ENCODE results near the gene TK1. TPM values are rescaled to one million over a fixed set of nuclear protein-coding genes. Genes with fewer than 3 reads are reported as not detected.
A peak's percentile ranks its signal among the peaks of the same experiment; 100 is the strongest.

TK1 gene
- total RNA-seq, 4 donors from 2014 or later, result 1.0 to 9.1 (median 7.0) TPM

- DNase-seq (ENCODE audit: low spot score in 2 of 2), result no peak
- no peak overlapping the region for H3K27ac ChIP-seq
- H3K4me3 ChIP-seq, result no peak overlapping the region
- H3K9me3 ChIP-seq, result no peaks in the 10 kb centered on the region
- 88% methylated on average over 2 of the region's 2 CpGs for WGBS
- H3K4me1 ChIP-seq, result peaks cover 16% of the 10 kb centered on the region
- H3K36me3 ChIP-seq, result no peaks in the 10 kb centered on the region
- TF ChIP-seq, protein P1, sequence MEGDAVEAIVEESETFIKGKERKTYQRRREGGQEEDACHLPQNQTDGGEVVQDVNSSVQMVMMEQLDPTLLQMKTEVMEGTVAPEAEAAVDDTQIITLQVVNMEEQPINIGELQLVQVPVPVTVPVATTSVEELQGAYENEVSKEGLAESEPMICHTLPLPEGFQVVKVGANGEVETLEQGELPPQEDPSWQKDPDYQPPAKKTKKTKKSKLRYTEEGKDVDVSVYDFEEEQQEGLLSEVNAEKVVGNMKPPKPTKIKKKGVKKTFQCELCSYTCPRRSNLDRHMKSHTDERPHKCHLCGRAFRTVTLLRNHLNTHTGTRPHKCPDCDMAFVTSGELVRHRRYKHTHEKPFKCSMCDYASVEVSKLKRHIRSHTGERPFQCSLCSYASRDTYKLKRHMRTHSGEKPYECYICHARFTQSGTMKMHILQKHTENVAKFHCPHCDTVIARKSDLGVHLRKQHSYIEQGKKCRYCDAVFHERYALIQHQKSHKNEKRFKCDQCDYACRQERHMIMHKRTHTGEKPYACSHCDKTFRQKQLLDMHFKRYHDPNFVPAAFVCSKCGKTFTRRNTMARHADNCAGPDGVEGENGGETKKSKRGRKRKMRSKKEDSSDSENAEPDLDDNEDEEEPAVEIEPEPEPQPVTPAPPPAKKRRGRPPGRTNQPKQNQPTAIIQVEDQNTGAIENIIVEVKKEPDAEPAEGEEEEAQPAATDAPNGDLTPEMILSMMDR (IDR thresholded peaks at IDR 0.05), result no peak
- TF ChIP-seq EP300 (IDR thresholded peaks at IDR 0.05) (no peak), POLR2A (IDR thresholded peaks at IDR 0.05) (no peak), POLR2AphosphoS5 (IDR thresholded peaks at IDR 0.05) (no peak)
- no peaks in the 10 kb centered on the region for H3K27me3 ChIP-seq
Measured at GRCh38 chr17:78180508-78180907, 6.3 kb downstream of the TK1 start.

- WGBS, result 91% methylated on average over 14 of the region's 14 CpGs
- DNase-seq (ENCODE audit: low spot score in 2 of 2), result no peak
- Histone ChIP-seq H3K9me3 (no peaks in the 10 kb centered on the region), H3K27me3 (no peaks in the 10 kb centered on the region), H3K27ac (peak overlapping the region; percentile 15), H3K4me1 (peaks cover 20% of the 10 kb centered on the region), H3K36me3 (no peaks in the 10 kb centered on the region), H3K4me3 (no peak overlapping the region)
- TF ChIP-seq EP300 (IDR thresholded peaks at IDR 0.05) (no peak), POLR2AphosphoS5 (IDR thresholded peaks at IDR 0.05) (no peak), POLR2A (IDR thresholded peaks at IDR 0.05) (no peak)
- TF ChIP-seq, protein P1 (IDR thresholded peaks at IDR 0.05), result no peak
Measured at GRCh38 chr17:78180083-78180482, 6.8 kb downstream of the TK1 start.

- Histone ChIP-seq H3K4me3 (no peak overlapping the region), H3K4me1 (peaks cover 27% of the 10 kb centered on the region), H3K27me3 (no peaks in the 10 kb centered on the region), H3K36me3 (no peaks in the 10 kb centered on the region), H3K27ac (peak overlapping the region; percentile 15), H3K9me3 (no peaks in the 10 kb centered on the region)
- 84% methylated on average over 17 of the region's 17 CpGs for WGBS
- TF ChIP-seq POLR2AphosphoS5 (IDR thresholded peaks at IDR 0.05) (no peak), POLR2A (IDR thresholded peaks at IDR 0.05) (no peak), EP300 (IDR thresholded peaks at IDR 0.05) (no peak)
- TF ChIP-seq, protein P1 (IDR thresholded peaks at IDR 0.05), result no peak
- DNase-seq (ENCODE audit: low spot score in 2 of 2), result peak in 1 of 2 donors; percentile 69
Measured at GRCh38 chr17:78179372-78179771, 7.5 kb downstream of the TK1 start.

DNA sequence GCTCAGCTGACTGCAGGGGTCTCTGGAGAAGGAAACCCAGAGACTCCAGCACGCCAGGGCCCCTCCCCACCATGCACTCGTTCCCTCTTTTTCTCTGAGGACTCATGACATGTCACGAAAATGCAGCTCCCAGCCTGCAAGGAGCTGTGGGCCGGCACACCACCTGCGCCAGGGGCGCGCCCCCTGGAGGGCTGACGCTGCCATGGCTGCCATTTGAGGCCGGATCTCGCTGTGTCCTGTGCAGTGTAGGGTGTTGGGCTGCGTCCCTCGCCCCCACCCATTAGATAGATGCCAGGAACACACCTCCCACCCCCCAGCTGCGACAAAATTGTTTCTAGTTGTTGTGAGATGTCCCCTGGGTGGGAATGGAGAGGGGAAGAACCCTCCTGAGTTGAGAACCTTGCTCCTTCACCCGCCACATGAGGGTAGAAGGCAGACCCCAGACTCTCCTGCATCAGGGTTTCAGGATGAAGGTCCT is 10.3 kb downstream of the TK1 start:
- Histone ChIP-seq H3K9me3 (no peaks in the 10 kb centered on the region), H3K27me3 (no peaks in the 10 kb centered on the region), H3K4me3 (no peak overlapping the region), H3K27ac (no peak overlapping the region), H3K4me1 (peaks cover 55% of the 10 kb centered on the region), H3K36me3 (peaks cover 8% of the 10 kb centered on the region)
- DNase-seq (ENCODE audit: low spot score in 2 of 2), result peak in 1 of 2 donors; percentile 78
- WGBS, result 15% methylated on average over 12 of the region's 14 CpGs
- TF ChIP-seq POLR2AphosphoS5 (IDR thresholded peaks at IDR 0.05) (no peak), EP300 (IDR thresholded peaks at IDR 0.05) (no peak), POLR2A (IDR thresholded peaks at IDR 0.05) (no peak)
- TF ChIP-seq, protein P1 (IDR thresholded peaks at IDR 0.05), result peak; percentile 63 to 95

- WGBS, result 84% methylated on average over 10 of the region's 14 CpGs
- DNase-seq (ENCODE audit: low spot score in 2 of 2), result no peak
- Histone ChIP-seq H3K4me3 (no peak overlapping the region), H3K9me3 (no peaks in the 10 kb centered on the region), H3K27me3 (no peaks in the 10 kb centered on the region), H3K4me1 (peaks cover 65% of the 10 kb centered on the region), H3K27ac (peak overlapping the region; percentile 72), H3K36me3 (peaks cover 18% of the 10 kb centered on the region)
- no peak for TF ChIP-seq POLR2A (IDR thresholded peaks at IDR 0.05)
- TF ChIP-seq, protein P1 (IDR thresholded peaks at IDR 0.05), result no peak
- TF ChIP-seq POLR2AphosphoS5 (IDR thresholded peaks at IDR 0.05), result no peak
- no peak for TF ChIP-seq EP300 (IDR thresholded peaks at IDR 0.05)
Measured at GRCh38 chr17:78175643-78175981, 11.2 kb downstream of the TK1 start.

Data from suprapubic skin (tissue), 4 donors.